ENCODE measurements around the gene LDAH. TPM values are rescaled to one million over a fixed set of nuclear protein-coding genes. Genes with fewer than 3 reads are reported as not detected.

LDAH gene
- total RNA-seq, 1 experiment from 2014 or later = 15.2 TPM

DNA sequence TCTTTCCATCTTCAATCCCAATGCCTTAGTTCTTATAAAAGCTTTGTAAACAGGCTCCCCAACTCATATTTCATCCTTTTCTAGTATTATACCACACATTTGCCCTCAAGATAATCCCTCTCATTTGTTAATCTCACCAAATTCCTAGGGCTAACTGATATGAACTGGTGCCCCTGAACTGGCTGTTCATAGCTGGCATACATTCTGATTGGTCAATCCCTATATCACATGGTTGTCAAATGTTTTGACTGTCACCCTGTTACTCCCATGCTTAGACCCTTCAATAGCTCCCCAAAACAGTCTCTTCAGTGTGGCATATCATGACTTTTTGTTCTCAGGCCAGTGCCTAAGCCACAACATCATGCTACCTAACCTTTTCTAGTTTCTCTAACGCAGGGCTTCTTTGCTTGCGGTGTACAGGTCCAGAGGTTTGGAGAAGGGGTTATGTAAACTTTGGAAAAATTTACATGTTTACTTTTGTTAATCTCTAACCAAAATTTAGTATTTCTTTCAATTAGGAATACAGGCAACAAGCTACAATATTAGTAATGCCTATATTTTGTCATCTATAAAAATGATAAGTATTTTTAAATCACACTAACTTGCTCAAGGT lies 125.5 kb downstream of the LDAH start:
- Histone ChIP-seq H4K91ac (ENCODE audit: insufficient read length, low read depth, low read length) (no peak overlapping the region), H3K79me1 (ENCODE audit: insufficient read depth, low read depth, low read length, poor library complexity, severe bottlenecking) (no peaks in the 10 kb centered on the region), H3K18ac (ENCODE audit: insufficient read length, low read depth, low read length) (no peak overlapping the region), H2AFZ (ENCODE audit: low read length) (no peak overlapping the region), H2BK12ac (ENCODE audit: insufficient read length, low read depth, low read length) (no peak overlapping the region), H2BK20ac (ENCODE audit: low read depth, low read length, poor library complexity, severe bottlenecking) (no peak overlapping the region), H2AK5ac (ENCODE audit: insufficient read length, low read length) (no peak overlapping the region), H2BK5ac (ENCODE audit: insufficient read length, low read length) (no peak overlapping the region), H3K27ac (ENCODE audit: insufficient read length, low read depth, low read length) (no peak overlapping the region), H3K14ac (ENCODE audit: insufficient read depth, low read length) (no peak overlapping the region), H3K4me1 (ENCODE audit: insufficient read depth, low read length) (no peaks in the 10 kb centered on the region), H3K9me3 (ENCODE audit: control insufficient read depth, low read depth, low read length) (no peaks in the 10 kb centered on the region), H3K9ac (ENCODE audit: extremely low read depth, insufficient read length, low read length) (no peak overlapping the region), H3K4ac (ENCODE audit: low read depth, low read length) (no peak overlapping the region), H3K23me2 (ENCODE audit: insufficient read length, low read depth, low read length, poor library complexity, severe bottlenecking) (no peaks in the 10 kb centered on the region), H4K5ac (ENCODE audit: insufficient read length, low read depth, low read length) (no peak overlapping the region), H3K56ac (ENCODE audit: insufficient read length, low read depth, low read length) (no peak overlapping the region), H2BK120ac (ENCODE audit: low read depth, low read length, poor library complexity, severe bottlenecking) (no peak overlapping the region), H3K23ac (ENCODE audit: insufficient read length, low read depth, low read length) (no peak overlapping the region), H2BK15ac (ENCODE audit: low read depth, low read length) (no peak overlapping the region), H3K4me2 (ENCODE audit: insufficient read depth, insufficient read length, low read length) (no peak overlapping the region), H4K8ac (replicated peaks; ENCODE audit: insufficient read length, low read depth, low read length) (no peak overlapping the region), H4K20me1 (ENCODE audit: control insufficient read depth, insufficient read depth, insufficient read length) (no peaks in the 10 kb centered on the region), H3K27me3 (ENCODE audit: insufficient read depth, low read length) (no peaks in the 10 kb centered on the region), H3T11ph (ENCODE audit: low read length) (no peak overlapping the region), H3K79me2 (ENCODE audit: insufficient read depth, low read length) (no peaks in the 10 kb centered on the region)
- no peak for TF ChIP-seq CTCF (conservative IDR thresholded peaks at IDR 0.05)
- WGBS (ENCODE audit: extremely low coverage, insufficient read length, low lambda C conversion rate) = no CpG with 5 or more reads among the region's 2 CpGs
- no peak for DNase-seq
- Mint-ChIP-seq H3K9me3 (no peaks in the 10 kb centered on the region; a peak in 1 of 5 replicates), H3K27ac (no peak overlapping the region), H3K4me1 (no peaks in the 10 kb centered on the region), H3K36me3 (ENCODE audit: insufficient read depth in 1 of 3, low read depth in 3 of 3) (peaks cover 0 to 2% (median 0%) of the 10 kb centered on the region in 3 experiments; a peak in 2 of 7 replicates), H3K27me3 (ENCODE audit: low read depth) (no peaks in the 10 kb centered on the region), H3K4me3 (no peak overlapping the region)
